HUES64 (cell line): ENCODE measurements around the gene SH3RF3.

Experiments
- H3K27ac ChIP-seq: 2 replicates; pipeline ENCODE4 v1.7.0; 2013; ENCODE audit warnings: low read depth, low read length, inconsistent platforms
- H3K27me3 ChIP-seq: 2 replicates; pipeline ENCODE4 v1.6.1; 2013; ENCODE audit warnings: mild to moderate bottlenecking, low read length; ENCODE audit not compliant: insufficient read depth
- H3K36me3 ChIP-seq: 2 replicates; pipeline ENCODE4 v1.6.1; 2013; ENCODE audit warnings: mild to moderate bottlenecking, low read length; ENCODE audit not compliant: insufficient read depth
- H3K4me1 ChIP-seq: 2 replicates; pipeline ENCODE4 v1.6.1; 2013; ENCODE audit warnings: mild to moderate bottlenecking, low read length, moderate library complexity; ENCODE audit not compliant: insufficient read depth
- H3K4me3 ChIP-seq: 2 replicates; pipeline ENCODE4 v1.5.1; 2013; ENCODE audit warnings: mild to moderate bottlenecking, low read length, moderate library complexity
- H3K9ac ChIP-seq: 2 replicates; pipeline ENCODE4 v1.6.1; 2013; ENCODE audit warnings: mild to moderate bottlenecking, low read depth, low read length
- H3K9me3 ChIP-seq: 2 replicates; pipeline ENCODE4 v1.6.1; 2013; ENCODE audit warnings: low read depth, low read length; ENCODE audit not compliant: insufficient read depth
- WGBS: fragments of 150-250, 120-280 bp; methylation state at CpG from one replicate; pipeline ENCODE4 v1.1.7; 2013; ENCODE audit warnings: missing lambda C conversion rate; 5-methylcytosine and 5-hydroxymethylcytosine counted together

SH3RF3 gene

DNA sequence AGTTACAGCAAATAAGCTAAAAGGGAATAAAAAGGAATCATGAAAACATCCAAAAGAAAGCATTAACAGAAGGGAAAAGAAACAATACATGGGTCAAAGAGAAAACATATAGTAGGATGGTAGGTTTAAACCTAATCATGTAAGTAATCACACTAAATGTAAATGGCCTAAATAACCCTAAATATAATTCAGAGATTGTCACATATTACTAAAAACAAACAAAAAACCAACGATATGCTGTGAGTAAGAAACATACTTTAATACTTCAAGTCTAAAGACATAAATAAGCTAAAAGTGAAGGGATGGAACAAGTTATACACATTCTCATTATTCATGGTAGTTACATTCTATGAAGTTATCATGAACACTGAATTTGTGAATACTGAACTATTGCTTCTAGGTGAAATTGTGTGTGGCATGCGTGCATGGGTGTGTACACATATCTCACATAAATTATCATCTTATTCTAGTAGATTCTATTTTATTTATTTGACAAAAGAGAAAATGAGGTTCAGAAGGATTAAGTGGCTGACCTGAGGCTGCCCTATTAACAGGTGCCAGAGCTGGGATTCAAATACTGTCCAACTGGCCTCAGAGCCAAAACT lies 313.8 kb downstream of the SH3RF3 start:
- Histone ChIP-seq H3K9me3 (peaks cover 42% of the 10 kb centered on the region), H3K4me3 (no peak overlapping the region), H3K4me1 (no peaks in the 10 kb centered on the region), H3K9ac (no peak overlapping the region), H3K36me3 (no peaks in the 10 kb centered on the region), H3K27me3 (no peaks in the 10 kb centered on the region), H3K27ac (no peak overlapping the region)
- WGBS = no CpG with 5 or more reads among the region's 2 CpGs

DNA sequence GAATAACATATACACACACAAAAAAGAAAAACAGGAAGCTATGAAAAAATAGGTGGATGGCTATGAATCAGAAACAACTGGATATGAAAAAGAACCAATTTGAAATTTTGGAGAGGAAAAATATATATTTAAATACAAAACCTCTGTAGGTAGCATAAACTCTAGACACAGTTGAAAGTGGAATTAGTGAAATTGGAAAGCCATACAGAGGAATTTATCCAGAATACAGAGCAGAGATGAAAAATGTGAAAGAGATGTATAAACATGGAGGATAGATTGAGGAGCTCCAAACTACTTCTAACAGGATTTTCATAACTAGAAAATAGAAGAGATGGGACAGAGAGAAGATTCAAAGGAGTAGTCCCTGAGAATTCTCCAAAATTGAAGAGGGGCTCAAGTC lies 315.9 kb downstream of the SH3RF3 start:
- no peak overlapping the region for H3K4me3 ChIP-seq
- no peaks in the 10 kb centered on the region for H3K36me3 ChIP-seq
- no peak overlapping the region for H3K27ac ChIP-seq
- H3K9me3 ChIP-seq = peaks cover 42% of the 10 kb centered on the region
- H3K9ac ChIP-seq = no peak overlapping the region
- no peaks in the 10 kb centered on the region for H3K4me1 ChIP-seq
- no peaks in the 10 kb centered on the region for H3K27me3 ChIP-seq

DNA sequence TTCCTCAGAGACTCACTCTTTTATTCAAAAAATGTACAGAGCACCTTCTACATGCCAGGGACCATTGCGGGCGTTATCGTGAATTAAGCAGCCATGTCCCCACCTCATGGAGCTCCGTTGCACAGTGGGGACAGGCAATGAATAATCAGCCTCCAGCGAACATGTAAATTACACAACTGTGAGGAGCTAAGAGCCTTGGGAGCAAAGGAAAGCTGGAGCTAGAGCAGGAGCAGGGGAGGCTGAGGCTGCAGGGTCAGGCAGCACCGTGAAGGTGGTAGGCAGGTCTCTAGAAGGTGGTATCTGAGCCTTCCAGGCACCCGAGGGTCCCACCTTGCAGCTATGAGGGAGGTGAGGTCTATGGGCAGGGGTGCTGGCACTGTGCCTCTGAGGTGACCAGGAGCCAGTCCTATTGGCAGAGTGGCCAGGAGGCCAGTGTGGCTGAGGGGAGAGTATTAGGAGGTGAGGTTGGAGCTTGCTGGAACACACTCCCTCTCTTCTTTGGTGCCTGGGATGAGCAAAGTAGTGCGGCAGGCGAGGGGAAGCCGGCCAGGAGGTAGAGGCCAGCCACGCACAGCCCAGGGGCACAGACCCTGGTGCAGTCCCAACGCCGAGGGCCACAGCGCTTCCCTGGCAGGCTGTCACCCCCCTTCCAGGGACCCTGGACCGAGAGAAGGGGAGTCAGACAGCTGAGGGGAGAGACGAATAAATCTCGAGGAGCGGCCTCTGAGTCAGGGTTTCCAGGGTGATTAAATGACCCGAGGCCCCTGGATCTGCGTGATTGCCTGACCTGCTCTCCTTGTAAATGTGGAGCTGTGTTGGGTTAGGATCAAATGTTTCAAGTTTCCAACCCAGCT lies 317.5 kb downstream of the SH3RF3 start:
- 87% methylated on average over 20 of the region's 20 CpGs for WGBS
- H3K27ac ChIP-seq = no peak overlapping the region
- peaks cover 37% of the 10 kb centered on the region for H3K9me3 ChIP-seq
- H3K36me3 ChIP-seq = no peaks in the 10 kb centered on the region
- H3K9ac ChIP-seq = no peak overlapping the region
- H3K4me1 ChIP-seq = no peaks in the 10 kb centered on the region
- no peak overlapping the region for H3K4me3 ChIP-seq
- H3K27me3 ChIP-seq = no peaks in the 10 kb centered on the region

DNA sequence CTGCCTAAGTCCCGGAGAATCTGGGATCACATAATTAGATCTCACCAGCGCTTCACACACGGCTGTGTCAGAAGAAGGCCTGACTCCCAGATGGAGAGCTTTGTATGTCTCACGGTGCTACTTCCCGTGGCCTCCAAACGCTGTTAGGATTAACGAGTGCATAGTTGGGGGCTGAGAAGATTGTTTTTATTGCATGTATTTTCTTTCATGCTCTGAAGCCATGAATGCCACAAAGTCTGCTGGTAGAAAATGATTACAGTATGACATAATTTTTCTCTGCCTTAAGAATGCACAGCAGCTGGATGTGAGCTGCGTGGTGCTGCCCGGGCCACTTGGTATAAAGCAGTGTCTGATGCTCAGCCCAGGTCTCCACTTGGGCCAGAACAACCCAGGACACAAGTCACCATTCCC lies 318.3 kb downstream of the SH3RF3 start:
- Histone ChIP-seq H3K27me3 (no peaks in the 10 kb centered on the region), H3K9me3 (peaks cover 34% of the 10 kb centered on the region), H3K4me1 (no peaks in the 10 kb centered on the region), H3K4me3 (no peak overlapping the region), H3K36me3 (no peaks in the 10 kb centered on the region), H3K9ac (no peak overlapping the region), H3K27ac (no peak overlapping the region)
- 91% methylated on average over 9 of the region's 9 CpGs for WGBS

DNA sequence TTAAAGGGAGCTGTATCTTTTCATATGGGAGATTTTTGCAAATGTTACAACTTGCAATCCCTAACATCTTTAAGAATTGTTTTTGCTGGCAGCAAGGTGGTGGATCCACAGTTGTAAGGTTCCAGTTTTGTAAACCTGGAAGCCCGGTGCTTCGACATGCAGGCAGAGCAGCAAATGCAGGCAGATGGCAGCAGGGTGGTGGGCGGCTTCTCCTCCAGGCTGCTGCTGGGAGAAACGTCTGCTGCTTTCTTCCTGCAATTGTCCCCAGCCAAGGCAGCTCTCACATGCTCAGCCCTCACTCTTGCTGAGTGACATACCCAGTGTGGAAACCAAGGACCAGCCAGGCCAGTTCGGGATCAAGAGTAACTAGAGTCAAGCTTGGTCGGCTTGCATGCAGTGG lies 318.8 kb downstream of the SH3RF3 start:
- Histone ChIP-seq H3K4me1 (no peaks in the 10 kb centered on the region), H3K27me3 (no peaks in the 10 kb centered on the region), H3K9ac (no peak overlapping the region), H3K27ac (no peak overlapping the region), H3K4me3 (no peak overlapping the region), H3K36me3 (no peaks in the 10 kb centered on the region), H3K9me3 (peaks cover 29% of the 10 kb centered on the region)
- 86% methylated on average over 6 of the region's 6 CpGs for WGBS

DNA sequence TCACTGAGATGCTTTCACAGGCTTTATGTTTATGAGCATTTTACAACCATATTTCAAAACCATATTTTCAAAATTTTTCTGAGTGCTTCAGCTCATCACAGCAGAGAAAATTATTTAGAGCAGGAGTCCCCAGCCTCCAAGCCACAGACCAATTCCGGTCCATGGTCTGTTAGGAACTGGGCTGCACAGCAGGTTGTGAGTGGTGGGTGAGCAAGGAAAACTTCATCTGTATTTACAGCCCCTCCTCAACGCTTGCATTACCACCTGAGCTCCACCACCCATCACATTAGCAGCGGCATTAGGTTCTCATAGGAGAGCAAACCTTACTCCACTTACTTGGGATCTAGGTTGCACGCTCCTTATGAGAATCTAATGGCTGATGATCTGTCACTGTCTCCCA lies 319.2 kb downstream of the SH3RF3 start:
- H3K9ac ChIP-seq = no peak overlapping the region
- no peak overlapping the region for H3K4me3 ChIP-seq
- no peaks in the 10 kb centered on the region for H3K4me1 ChIP-seq
- 94% methylated on average over 4 of the region's 4 CpGs for WGBS
- peaks cover 25% of the 10 kb centered on the region; the same call in 1 of the 2 replicates for H3K9me3 ChIP-seq
- no peaks in the 10 kb centered on the region for H3K27me3 ChIP-seq
- H3K36me3 ChIP-seq = no peaks in the 10 kb centered on the region
- no peak overlapping the region for H3K27ac ChIP-seq

DNA sequence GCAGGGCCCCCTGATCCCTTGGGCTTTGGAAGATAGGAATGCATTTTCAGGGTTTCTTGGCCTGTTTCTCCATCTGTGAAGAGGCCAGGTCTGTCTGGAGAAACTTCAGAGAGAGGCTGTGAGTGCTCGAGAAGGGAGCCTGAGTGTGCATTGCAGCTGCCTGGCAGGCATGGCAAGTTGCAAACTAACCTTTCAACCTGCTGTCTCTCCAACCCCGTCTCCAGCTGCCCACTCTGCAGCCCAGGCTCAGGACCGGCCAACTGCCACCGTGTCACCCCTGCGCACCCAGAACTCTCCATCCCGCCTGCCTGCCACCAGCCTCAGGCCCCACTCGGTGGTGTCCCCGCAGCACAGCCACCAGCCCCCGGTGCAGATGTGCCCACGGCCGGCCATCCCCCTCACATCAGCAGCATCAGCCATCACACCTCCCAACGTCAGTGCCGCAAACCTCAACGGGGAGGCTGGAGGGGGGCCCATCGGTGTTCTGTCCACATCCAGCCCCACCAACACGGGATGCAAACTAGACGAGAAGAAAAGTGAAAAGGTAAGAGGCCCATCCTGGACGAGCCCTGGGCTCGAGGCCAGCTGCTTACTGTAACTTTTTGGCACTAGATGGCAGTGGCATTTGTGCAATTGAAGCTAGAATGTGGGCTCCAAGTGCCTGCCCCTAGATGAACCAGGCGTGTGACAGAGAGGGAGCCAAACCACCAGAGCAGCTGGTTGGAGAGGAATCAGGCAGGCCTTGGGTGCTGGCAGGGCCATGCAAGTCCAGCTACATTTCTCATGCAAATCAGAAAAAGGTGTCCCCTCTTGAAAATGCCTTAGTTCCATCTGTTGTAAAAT lies 320.2 kb downstream of the SH3RF3 start:
- no peak overlapping the region for H3K9ac ChIP-seq
- H3K36me3 ChIP-seq = no peaks in the 10 kb centered on the region
- no peaks in the 10 kb centered on the region for H3K27me3 ChIP-seq
- H3K4me1 ChIP-seq = no peaks in the 10 kb centered on the region
- H3K27ac ChIP-seq = no peak overlapping the region
- H3K4me3 ChIP-seq = no peak overlapping the region
- H3K9me3 ChIP-seq = peaks cover 16% of the 10 kb centered on the region; the same call in 1 of the 2 replicates
- WGBS = 92% methylated on average over 20 of the region's 20 CpGs

DNA sequence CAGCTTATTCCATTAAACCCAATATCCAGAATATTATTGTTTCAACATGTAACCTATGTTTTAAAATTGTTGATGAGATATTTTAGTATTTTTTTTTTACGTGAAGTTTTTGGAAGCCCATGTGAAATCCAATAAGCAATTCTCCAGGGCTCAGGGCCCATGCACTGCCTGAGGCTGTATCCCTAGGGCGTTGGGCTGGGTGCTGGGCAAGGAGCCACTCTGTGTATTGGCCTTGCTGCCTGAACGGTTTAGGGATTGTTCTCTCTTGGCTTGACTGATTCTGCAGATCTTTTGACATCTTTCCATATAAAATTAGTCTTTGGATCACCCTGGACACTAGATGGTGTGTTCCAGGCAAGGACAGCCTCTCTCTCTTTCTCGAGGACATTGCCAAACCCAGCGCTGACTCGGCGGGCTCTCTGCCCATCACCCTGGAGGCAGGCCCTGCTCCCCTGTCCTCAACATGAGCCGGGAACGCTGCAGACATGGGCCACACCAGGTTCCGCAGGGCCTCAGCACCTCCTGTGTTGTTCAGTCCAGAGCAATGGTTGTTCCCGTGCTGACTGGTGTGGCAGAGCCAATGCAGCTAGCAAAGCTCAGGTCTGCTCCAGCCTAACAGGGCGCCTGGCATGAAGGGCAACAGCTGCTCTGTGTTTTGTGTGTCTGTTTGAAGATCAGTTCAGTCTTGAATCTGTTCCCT lies 321.7 kb downstream of the SH3RF3 start:
- no peaks in the 10 kb centered on the region for H3K27me3 ChIP-seq
- H3K36me3 ChIP-seq = no peaks in the 10 kb centered on the region
- no peaks in the 10 kb centered on the region for H3K4me1 ChIP-seq
- no peak overlapping the region for H3K4me3 ChIP-seq
- 0 out of 2 replicates have a peak, but pooled peaks cover under 1% of the 10 kb centered on the region for H3K9me3 ChIP-seq
- WGBS = 87% methylated on average over 12 of the region's 12 CpGs
- no peak overlapping the region for H3K27ac ChIP-seq
- no peak overlapping the region for H3K9ac ChIP-seq

DNA sequence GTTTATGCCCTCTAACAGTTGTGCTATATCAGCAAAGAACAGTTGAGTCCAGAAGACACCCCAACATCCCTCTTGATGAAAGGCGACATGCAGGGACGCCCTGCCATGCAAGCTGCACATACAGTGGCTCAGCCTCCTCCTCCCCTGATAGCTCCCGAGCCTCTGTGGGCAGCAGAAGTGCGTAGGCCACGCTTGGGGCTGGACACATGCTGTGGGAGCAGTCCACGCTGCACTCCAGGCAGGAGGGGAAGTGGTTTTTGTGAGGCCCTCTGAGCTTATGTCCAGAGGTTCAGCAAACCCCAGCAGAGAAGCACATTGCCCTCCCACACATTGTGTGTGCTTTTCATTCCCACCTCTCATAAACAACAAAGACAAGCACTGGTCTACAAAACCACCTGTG lies 322.7 kb downstream of the SH3RF3 start:
- H3K4me1 ChIP-seq = no peaks in the 10 kb centered on the region

DNA sequence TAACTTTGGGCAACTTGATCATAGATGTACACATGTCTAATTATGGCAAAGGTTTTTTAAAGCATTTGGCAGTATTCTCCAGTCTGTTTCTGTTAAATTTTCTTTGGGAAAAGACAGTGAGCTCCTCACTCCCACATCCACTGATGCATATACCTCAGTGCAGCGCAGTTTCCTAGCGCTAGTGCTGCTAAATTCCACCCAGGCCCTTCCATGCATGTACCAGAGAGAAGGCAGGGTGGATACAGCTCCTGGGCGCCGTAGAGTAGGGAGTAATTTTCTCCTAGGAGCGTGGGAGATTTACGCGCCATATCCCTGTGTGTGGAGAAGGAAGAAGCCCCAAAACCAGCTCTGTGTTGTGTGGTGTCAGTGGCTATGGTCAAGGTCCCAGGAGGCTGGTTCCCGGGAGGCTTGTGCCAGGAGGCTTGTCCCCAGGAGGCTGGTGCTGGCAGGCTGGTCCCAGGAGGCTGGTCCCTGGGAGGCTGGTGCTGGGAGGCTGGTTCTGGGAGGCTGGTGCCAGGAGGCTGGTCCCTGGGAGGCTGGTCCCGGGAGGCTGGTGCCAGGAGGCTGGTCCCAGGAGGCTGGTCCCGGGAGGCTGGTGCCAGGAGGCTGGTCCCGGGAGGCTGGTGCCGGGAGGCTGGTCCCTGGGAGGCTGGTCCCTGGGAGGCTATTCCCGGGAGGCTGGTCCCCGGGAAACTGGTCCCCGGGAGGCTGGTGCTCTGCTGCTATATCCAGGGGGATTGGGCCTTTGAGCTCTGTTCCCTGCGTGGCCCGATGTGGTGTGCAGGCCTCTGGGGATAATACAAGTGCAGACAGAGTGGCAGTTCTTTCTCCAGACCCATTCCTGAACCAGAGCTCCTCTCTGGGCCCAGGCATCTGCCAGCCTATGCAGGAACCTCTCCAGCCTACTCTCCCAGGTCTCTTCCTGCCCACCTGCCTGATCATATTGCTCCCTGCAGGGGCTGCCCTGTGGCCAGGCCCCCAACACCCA lies 323.6 kb downstream of the SH3RF3 start:
- H3K9ac ChIP-seq = no peak overlapping the region
- H3K36me3 ChIP-seq = no peaks in the 10 kb centered on the region
- no peaks in the 10 kb centered on the region for H3K4me1 ChIP-seq
- WGBS = 94% methylated on average over 17 of the region's 17 CpGs
- no peak overlapping the region for H3K4me3 ChIP-seq
- H3K27ac ChIP-seq = no peak overlapping the region
- H3K27me3 ChIP-seq = no peaks in the 10 kb centered on the region
- no peaks in the 10 kb centered on the region for H3K9me3 ChIP-seq

More for the DNA sequence above, 322.7 kb downstream of the SH3RF3 start:
- H3K9ac ChIP-seq = no peak overlapping the region
- H3K27me3 ChIP-seq = no peaks in the 10 kb centered on the region
- H3K9me3 ChIP-seq = no peaks in the 10 kb centered on the region
- no peak overlapping the region for H3K4me3 ChIP-seq
- no peak overlapping the region for H3K27ac ChIP-seq
- 88% methylated on average over 6 of the region's 6 CpGs for WGBS
- H3K36me3 ChIP-seq = no peaks in the 10 kb centered on the region
